ENCODE data around the gene L1CAM.
A peak's percentile ranks its signal among the peaks of the same experiment; 100 is the strongest.

L1CAM gene

GRCh38 chrX:153927922-153928760 is 42.2 kb upstream of the L1CAM start:
- H3K4me3 ChIP-seq (ENCODE audit: low read depth, low read length) = peak overlapping the region; percentile 55
- peak; percentile 94 for DNase-seq (ENCODE audit: low read depth)
- in situ Hi-C loops (cut with HindIII; ENCODE audit: low sequenced_read_pairs) = no loop called here
- peak; percentile 6 for TF ChIP-seq CTCF (IDR thresholded peaks at IDR 0.05; ENCODE audit: low read depth, low read length, missing control alignments)

GRCh38 chrX:153927672-153927921 is 41.6 kb upstream of the L1CAM start:
- DNase-seq (ENCODE audit: low read depth) = no peak
- TF ChIP-seq CTCF (IDR thresholded peaks at IDR 0.05; ENCODE audit: low read depth, low read length, missing control alignments) = no peak
- in situ Hi-C loops (cut with HindIII; ENCODE audit: low sequenced_read_pairs) = no loop called here
- peak overlapping the region; percentile 55 for H3K4me3 ChIP-seq (ENCODE audit: low read depth, low read length)

- TF ChIP-seq CTCF (IDR thresholded peaks at IDR 0.05; ENCODE audit: low read depth, low read length, missing control alignments) = no peak
- in situ Hi-C loops (cut with HindIII; ENCODE audit: low sequenced_read_pairs) = no loop called here
- H3K4me3 ChIP-seq (ENCODE audit: low read depth, low read length) = peak overlapping the region; percentile 55
- DNase-seq (ENCODE audit: low read depth) = no peak
Observed at GRCh38 chrX:153926858-153927671, 41.1 kb upstream of the L1CAM start.

GRCh38 chrX:153926552-153926857 is 40.5 kb upstream of the L1CAM start:
- no peak for DNase-seq (ENCODE audit: low read depth)
- no peak overlapping the region for H3K4me3 ChIP-seq (ENCODE audit: low read depth, low read length)
- no peak for TF ChIP-seq CTCF (IDR thresholded peaks at IDR 0.05; ENCODE audit: low read depth, low read length, missing control alignments)
- in situ Hi-C loops (cut with HindIII; ENCODE audit: low sequenced_read_pairs) = no loop called here

- DNase-seq (ENCODE audit: low read depth) = no peak
- in situ Hi-C loops (cut with HindIII; ENCODE audit: low sequenced_read_pairs) = no loop called here
- no peak for TF ChIP-seq CTCF (IDR thresholded peaks at IDR 0.05; ENCODE audit: low read depth, low read length, missing control alignments)
- peak within 1 kb of the TSS; percentile 55 for H3K4me3 ChIP-seq (ENCODE audit: low read depth, low read length)
Observed at GRCh38 chrX:153925739-153926551, 40.0 kb upstream of the L1CAM start, which contains the start of gene ARHGAP4. TSS of gene ARHGAP4 (minus strand) at chrX:153926264. CDS start at chrX:153926202, 62 bp downstream.

- H3K4me3 ChIP-seq (ENCODE audit: low read depth, low read length) = no peak overlapping the region
- in situ Hi-C loops (cut with HindIII; ENCODE audit: low sequenced_read_pairs) = no loop called here
- DNase-seq (ENCODE audit: low read depth) = no peak
- TF ChIP-seq CTCF (IDR thresholded peaks at IDR 0.05; ENCODE audit: low read depth, low read length, missing control alignments) = no peak
Observed at GRCh38 chrX:153925387-153925738, 39.4 kb upstream of the L1CAM start.
